ENCODE data around the gene HSPBAP1.

DNA sequence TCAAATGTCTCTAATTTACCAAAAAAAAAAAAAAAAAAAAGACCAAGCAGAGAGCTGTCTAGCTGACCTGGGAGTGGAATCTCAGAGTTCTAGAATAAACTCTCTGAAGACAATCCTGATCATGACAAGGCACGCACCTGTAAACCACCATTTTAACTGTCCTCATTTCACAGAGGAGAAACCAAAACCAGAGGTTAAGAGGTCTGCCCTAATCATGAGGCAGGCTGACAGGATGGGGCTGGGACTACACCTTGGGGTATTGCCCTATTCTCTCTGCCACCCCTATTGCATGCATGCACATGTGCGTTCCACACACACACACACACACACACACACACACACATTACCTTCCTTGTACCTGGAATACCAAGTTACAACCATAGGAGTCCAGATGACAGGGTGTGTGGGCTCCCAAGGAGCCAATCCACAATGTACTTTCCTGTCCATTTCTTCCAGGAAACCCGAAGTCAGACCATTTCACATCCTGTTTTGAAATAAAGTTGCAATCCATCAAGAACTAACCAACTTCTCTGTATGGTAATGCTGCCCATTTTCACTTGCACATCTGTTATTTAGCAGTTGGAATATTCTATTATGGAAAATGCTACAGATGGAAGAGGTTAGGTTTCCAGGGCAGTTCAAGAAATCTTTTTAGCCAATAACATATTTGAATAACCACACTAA lies 34.6 kb downstream of the HSPBAP1 start:
- TF ChIP-seq CTCF (IDR thresholded peaks at IDR 0.05; ENCODE audit: low read length), result no peak
- TF ChIP-seq EZH2 (optimal IDR thresholded peaks at IDR 0.05; ENCODE audit: low read depth, low read length), result no peak

Measured in MM.1S (cell line).